K562 (cell line): ENCODE results near the gene XBP1. TPM values are rescaled to one million over a fixed set of nuclear protein-coding genes. Genes with fewer than 3 reads are reported as not detected.

Experiments used
- CBX5 ChIP-seq: IDR thresholded peaks from 2 replicates; pipeline ENCODE4 v1.6.1; 2014; ENCODE audit warnings: low read depth, borderline replicate concordance
- POLR2A ChIP-seq: fragments of 450-650 bp; conservative IDR thresholded peaks from 2 replicates; pipeline ENCODE4 v1.6.1; 2016
- PRMT5 ChIP-seq: sonication (generic); formaldehyde crosslinking; IDR thresholded peaks from 2 replicates; pipeline ENCODE4 v1.5.0; 2020; ENCODE audit warnings: missing genetic modification reagents
- TAF1 ChIP-seq: IDR thresholded peaks from 2 replicates; pipeline ENCODE4 v1.6.1; 2011; ENCODE audit warnings: mild to moderate bottlenecking, low read length, moderate library complexity; ENCODE audit not compliant: insufficient read depth, control insufficient read depth, severe bottlenecking; ENCODE audit errors: extremely low read depth
- ZBED1 ChIP-seq: IDR thresholded peaks from 2 replicates; pipeline ENCODE4 v1.6.1; 2014
- polyA plus RNA-seq, 8 experiments: library from polyadenylated mRNA; depleted of rRNA in 4 of 8; stranded (reverse) in 5 of 8; unstranded in 3 of 8; fragments of >200 nt; fragmentation: Nextera tagmentation in 2 of 8; fragmentation: Illumina TruSeq in 1 of 8; extraction: Ambion mirVana in 2 of 8; extraction: Trizol in 1 of 8; gene quantifications; 2 replicates each; pipeline versions ENCODE4 v1.2.1 to v1.2.3, GENCODE V29; 2011 to 2014; ENCODE audit warnings: inconsistent platforms in 1 of 8, missing spikeins in 1 of 8
- total RNA-seq, 7 experiments: library from RNA; depleted of rRNA in 6 of 7; stranded (reverse); fragments of >200 nt in 6 of 7; fragmentation: Illumina TruSeq in 2 of 7; extraction: Trizol in 2 of 7; gene quantifications; 2 replicates each; pipeline versions ENCODE4 v1.2.1 to v1.2.3, GENCODE V29; 2011 to 2021; ENCODE audit warnings: low replicate concordance in 1 of 7
- TF ChIP-seq, protein P1 (sequence below): fragments of 450-650 bp; IDR thresholded peaks from 2 replicates; pipeline ENCODE4 v1.6.1; 2016; ENCODE audit warnings: mild to moderate bottlenecking, moderate library complexity
- TF ChIP-seq, protein P2 (sequence below), 2 experiments: fragments of 450-650 bp; IDR thresholded peaks; 2 replicates each; pipeline ENCODE4 v1.6.1; 2016; ENCODE audit warnings: mild to moderate bottlenecking in 2 of 2, borderline replicate concordance in 1 of 2, low read depth in 1 of 2, moderate library complexity in 1 of 2

Gene XBP1
- total and polyA plus RNA-seq, 9 of the 15 experiments (the other 6 are each of a cell fraction or from before 2014, with no cell fraction given): 25.0 to 218 (median 94.6) TPM

DNA sequence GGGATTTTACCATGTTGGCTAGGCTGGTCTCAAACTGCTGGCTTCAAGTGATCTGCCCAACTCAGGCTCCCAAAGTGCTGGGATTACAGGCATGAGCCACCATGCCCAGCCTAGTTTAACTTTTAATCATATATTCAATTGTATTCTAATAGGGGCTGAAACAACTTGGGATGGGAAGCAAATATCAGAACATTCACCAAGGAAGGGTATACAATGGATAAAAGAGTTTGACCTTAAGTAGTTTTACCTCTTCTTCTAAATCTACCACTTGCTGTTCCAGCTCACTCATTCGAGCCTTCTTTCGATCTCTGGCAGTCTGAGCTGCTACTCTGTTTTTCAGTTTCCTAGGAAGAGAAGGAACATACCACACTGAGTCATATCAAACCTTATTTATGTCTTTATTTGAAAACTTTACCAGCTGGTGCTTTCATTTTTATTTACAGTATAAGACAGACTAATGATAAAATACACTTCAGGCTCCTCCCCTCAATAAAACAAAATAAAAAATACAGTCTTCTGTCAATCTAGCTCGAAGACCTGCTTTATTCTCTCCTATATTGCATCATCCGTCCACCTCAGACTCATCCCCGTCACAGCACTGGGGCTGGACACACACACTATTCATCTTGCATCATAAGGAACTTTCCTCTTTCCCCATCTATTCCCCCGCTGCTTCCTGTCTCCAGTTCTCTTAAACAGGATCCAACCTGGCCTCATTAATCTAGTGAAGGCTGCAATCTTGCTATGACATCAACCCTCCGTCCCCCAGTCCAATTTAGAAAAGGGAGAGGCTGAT is 1.4 kb downstream of the XBP1 start (continued):
- TF ChIP-seq, protein P1, sequence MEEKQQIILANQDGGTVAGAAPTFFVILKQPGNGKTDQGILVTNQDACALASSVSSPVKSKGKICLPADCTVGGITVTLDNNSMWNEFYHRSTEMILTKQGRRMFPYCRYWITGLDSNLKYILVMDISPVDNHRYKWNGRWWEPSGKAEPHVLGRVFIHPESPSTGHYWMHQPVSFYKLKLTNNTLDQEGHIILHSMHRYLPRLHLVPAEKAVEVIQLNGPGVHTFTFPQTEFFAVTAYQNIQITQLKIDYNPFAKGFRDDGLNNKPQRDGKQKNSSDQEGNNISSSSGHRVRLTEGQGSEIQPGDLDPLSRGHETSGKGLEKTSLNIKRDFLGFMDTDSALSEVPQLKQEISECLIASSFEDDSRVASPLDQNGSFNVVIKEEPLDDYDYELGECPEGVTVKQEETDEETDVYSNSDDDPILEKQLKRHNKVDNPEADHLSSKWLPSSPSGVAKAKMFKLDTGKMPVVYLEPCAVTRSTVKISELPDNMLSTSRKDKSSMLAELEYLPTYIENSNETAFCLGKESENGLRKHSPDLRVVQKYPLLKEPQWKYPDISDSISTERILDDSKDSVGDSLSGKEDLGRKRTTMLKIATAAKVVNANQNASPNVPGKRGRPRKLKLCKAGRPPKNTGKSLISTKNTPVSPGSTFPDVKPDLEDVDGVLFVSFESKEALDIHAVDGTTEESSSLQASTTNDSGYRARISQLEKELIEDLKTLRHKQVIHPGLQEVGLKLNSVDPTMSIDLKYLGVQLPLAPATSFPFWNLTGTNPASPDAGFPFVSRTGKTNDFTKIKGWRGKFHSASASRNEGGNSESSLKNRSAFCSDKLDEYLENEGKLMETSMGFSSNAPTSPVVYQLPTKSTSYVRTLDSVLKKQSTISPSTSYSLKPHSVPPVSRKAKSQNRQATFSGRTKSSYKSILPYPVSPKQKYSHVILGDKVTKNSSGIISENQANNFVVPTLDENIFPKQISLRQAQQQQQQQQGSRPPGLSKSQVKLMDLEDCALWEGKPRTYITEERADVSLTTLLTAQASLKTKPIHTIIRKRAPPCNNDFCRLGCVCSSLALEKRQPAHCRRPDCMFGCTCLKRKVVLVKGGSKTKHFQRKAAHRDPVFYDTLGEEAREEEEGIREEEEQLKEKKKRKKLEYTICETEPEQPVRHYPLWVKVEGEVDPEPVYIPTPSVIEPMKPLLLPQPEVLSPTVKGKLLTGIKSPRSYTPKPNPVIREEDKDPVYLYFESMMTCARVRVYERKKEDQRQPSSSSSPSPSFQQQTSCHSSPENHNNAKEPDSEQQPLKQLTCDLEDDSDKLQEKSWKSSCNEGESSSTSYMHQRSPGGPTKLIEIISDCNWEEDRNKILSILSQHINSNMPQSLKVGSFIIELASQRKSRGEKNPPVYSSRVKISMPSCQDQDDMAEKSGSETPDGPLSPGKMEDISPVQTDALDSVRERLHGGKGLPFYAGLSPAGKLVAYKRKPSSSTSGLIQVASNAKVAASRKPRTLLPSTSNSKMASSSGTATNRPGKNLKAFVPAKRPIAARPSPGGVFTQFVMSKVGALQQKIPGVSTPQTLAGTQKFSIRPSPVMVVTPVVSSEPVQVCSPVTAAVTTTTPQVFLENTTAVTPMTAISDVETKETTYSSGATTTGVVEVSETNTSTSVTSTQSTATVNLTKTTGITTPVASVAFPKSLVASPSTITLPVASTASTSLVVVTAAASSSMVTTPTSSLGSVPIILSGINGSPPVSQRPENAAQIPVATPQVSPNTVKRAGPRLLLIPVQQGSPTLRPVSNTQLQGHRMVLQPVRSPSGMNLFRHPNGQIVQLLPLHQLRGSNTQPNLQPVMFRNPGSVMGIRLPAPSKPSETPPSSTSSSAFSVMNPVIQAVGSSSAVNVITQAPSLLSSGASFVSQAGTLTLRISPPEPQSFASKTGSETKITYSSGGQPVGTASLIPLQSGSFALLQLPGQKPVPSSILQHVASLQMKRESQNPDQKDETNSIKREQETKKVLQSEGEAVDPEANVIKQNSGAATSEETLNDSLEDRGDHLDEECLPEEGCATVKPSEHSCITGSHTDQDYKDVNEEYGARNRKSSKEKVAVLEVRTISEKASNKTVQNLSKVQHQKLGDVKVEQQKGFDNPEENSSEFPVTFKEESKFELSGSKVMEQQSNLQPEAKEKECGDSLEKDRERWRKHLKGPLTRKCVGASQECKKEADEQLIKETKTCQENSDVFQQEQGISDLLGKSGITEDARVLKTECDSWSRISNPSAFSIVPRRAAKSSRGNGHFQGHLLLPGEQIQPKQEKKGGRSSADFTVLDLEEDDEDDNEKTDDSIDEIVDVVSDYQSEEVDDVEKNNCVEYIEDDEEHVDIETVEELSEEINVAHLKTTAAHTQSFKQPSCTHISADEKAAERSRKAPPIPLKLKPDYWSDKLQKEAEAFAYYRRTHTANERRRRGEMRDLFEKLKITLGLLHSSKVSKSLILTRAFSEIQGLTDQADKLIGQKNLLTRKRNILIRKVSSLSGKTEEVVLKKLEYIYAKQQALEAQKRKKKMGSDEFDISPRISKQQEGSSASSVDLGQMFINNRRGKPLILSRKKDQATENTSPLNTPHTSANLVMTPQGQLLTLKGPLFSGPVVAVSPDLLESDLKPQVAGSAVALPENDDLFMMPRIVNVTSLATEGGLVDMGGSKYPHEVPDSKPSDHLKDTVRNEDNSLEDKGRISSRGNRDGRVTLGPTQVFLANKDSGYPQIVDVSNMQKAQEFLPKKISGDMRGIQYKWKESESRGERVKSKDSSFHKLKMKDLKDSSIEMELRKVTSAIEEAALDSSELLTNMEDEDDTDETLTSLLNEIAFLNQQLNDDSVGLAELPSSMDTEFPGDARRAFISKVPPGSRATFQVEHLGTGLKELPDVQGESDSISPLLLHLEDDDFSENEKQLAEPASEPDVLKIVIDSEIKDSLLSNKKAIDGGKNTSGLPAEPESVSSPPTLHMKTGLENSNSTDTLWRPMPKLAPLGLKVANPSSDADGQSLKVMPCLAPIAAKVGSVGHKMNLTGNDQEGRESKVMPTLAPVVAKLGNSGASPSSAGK: no peak
- TF ChIP-seq PRMT5 (CRISPR knock-in tag) (no peak), CBX5 (no peak), POLR2A (no peak; the same call in 1 of the 2 replicates), TAF1 (no peak), ZBED1 (no peak)
- TF ChIP-seq, protein P2, sequence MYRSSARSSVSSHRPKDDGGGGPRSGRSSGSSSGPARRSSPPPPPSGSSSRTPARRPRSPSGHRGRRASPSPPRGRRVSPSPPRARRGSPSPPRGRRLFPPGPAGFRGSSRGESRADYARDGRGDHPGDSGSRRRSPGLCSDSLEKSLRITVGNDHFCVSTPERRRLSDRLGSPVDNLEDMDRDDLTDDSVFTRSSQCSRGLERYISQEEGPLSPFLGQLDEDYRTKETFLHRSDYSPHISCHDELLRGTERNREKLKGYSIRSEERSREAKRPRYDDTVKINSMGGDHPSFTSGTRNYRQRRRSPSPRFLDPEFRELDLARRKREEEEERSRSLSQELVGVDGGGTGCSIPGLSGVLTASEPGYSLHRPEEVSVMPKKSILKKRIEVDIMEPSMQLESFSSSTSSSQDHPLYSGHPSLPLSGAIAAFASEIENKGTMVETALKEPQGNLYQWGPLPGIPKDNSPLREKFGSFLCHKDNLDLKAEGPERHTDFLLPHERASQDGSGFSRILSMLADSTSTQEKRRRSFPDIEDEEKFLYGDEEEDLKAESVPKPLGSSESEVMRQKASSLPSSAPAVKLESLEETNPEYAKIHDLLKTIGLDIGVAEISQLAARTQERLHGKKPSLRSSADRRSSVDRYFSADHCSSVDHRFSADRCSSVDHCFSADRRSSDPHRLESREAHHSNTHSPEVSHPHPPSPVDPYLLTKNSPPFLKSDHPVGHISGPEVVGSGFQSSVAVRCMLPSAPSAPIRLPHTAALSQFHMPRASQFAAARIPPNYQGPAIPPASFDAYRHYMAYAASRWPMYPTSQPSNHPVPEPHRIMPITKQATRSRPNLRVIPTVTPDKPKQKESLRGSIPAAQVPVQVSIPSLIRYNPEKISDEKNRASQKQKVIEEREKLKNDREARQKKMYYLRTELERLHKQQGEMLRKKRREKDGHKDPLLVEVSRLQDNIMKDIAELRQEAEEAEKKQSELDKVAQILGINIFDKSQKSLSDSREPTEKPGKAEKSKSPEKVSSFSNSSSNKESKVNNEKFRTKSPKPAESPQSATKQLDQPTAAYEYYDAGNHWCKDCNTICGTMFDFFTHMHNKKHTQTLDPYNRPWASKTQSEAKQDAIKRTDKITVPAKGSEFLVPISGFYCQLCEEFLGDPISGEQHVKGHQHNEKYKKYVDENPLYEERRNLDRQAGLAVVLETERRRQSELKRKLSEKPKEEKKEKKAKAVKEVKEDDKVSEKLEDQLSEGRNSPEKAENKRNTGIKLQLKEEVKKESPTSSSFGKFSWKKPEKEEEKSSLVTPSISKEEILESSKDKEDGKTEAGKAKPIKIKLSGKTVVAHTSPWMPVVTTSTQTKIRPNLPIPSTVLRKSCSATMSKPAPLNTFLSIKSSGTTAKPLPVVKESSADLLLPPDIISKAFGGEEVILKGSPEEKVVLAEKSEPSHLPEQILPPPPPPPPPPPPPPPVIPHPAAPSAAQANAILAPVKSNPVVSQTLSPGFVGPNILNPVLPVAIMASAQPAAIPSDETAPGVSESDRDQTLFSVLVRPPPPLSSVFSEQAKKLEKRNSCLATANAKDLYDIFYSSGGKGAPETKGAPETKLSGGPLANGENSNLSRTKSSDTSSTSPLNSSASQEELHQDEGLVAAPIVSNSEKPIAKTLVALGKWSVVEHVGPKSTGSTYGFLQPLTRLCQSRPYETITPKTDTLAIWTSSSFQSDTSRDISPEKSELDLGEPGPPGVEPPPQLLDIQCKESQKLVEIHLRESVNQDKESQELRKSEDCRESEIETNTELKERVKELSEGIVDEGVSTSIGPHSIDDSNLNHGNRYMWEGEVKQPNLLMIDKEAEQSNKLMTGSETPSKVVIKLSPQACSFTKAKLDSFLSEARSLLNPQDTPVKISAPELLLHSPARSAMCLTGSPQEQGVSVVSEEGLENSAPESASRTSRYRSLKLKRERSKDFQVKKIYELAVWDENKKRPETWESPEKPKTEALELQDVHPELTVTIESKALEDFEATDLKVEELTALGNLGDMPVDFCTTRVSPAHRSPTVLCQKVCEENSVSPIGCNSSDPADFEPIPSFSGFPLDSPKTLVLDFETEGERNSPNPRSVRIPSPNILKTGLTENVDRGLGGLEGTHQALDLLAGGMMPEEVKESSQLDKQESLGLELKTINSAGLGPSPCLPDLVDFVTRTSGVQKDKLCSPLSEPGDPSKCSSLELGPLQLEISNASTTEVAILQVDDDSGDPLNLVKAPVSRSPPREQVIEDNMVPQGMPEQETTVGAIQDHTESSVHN (IDR thresholded peaks at IDR 0.05; ENCODE audit: borderline replicate concordance in 1 of 2, low read depth in 1 of 2): 0 out of 4 replicates have a peak, but pooled peaks of 1 of the 2 experiments have one; percentile 45
